ENCODE measurements around the gene CEP41. TPM values are rescaled to one million over a fixed set of nuclear protein-coding genes. Genes with fewer than 3 reads are reported as not detected.

CEP41 gene
- total and polyA plus RNA-seq, 2 of the 13 experiments (the other 11 are each of a cell fraction or from before 2014, with no cell fraction given), result 8.7 to 9.0 TPM

- H2AFZ ChIP-seq (ENCODE audit: low read length), result no peak overlapping the region
- BruUV-seq (replicated peaks), result no TSS peak
- H3K9me3 ChIP-seq (ENCODE audit: low read length), result no peaks in the 10 kb centered on the region
- 89% methylated on average over 2 of the region's 2 CpGs for WGBS (ENCODE audit: low lambda C conversion rate)
- FAIRE-seq, result no peak
- H3K27ac ChIP-seq (ENCODE audit: extremely low read length, insufficient read depth, low read length), result no peak overlapping the region
- H3K27me3 ChIP-seq (ENCODE audit: control insufficient read depth in 1 of 2, insufficient read depth in 2 of 2, low read length in 2 of 2), result peaks cover 2 to 4% of the 10 kb centered on the region in 2 experiments; a peak in 2 of 5 replicates
- H3K4me2 ChIP-seq (ENCODE audit: low read depth, low read length), result no peak overlapping the region
- no peak for ATAC-seq
- no peaks in the 10 kb centered on the region for H3K79me2 ChIP-seq (ENCODE audit: insufficient read depth, low read length)
- in situ Hi-C loops (cut with HindIII; ENCODE audit: extremely low pct_ligation_motif_present, low pct_unique_long_range_greater_than_20kb) (no loop called here), intact Hi-C loops (cut with micrococcal nuclease; ENCODE audit: unreplicated experiment) (no loop called here)
- H4K20me1 ChIP-seq (ENCODE audit: insufficient read depth, low read length), result no peaks in the 10 kb centered on the region
- H3K36me3 ChIP-seq (replicated peaks in 1 of 2; ENCODE audit: control insufficient read depth in 1 of 2, insufficient read depth in 2 of 2, low read length in 2 of 2), result no peaks in the 10 kb centered on the region
- no peak for DNase-seq (ENCODE audit: low spot score)
- H3K9ac ChIP-seq (ENCODE audit: insufficient read depth, low read depth, low read length), result no peak overlapping the region
- POLR2A ChIA-PET, result no interaction called here
- H3K4me3 ChIP-seq (replicated peaks in 1 of 3; ENCODE audit: insufficient read depth in 1 of 3, low read depth in 2 of 3, low read length in 3 of 3), result no peak overlapping the region
- H3K4me1 ChIP-seq (ENCODE audit: insufficient read depth, low read length), result peaks cover 15% of the 10 kb centered on the region
- CTCF ChIA-PET (ENCODE audit: low intra/inter-chr PET ratio, low total read pairs), result no interaction called here
- TF ChIP-seq MED1 (CRISPR knock-in tag; IDR thresholded peaks at IDR 0.05) (no peak), RBAK (CRISPR knock-in tag; IDR thresholded peaks at IDR 0.05) (no peak), SMAD9 (CRISPR knock-in tag; IDR thresholded peaks at IDR 0.05) (no peak), TFE3 (CRISPR knock-in tag; IDR thresholded peaks at IDR 0.05) (no peak), SAP130 (CRISPR knock-in tag; IDR thresholded peaks at IDR 0.05; ENCODE audit: low read depth) (no peak), ZNF839 (CRISPR knock-in tag; IDR thresholded peaks at IDR 0.05; ENCODE audit: borderline replicate concordance) (no peak)
- TF ChIP-seq, protein P1, sequence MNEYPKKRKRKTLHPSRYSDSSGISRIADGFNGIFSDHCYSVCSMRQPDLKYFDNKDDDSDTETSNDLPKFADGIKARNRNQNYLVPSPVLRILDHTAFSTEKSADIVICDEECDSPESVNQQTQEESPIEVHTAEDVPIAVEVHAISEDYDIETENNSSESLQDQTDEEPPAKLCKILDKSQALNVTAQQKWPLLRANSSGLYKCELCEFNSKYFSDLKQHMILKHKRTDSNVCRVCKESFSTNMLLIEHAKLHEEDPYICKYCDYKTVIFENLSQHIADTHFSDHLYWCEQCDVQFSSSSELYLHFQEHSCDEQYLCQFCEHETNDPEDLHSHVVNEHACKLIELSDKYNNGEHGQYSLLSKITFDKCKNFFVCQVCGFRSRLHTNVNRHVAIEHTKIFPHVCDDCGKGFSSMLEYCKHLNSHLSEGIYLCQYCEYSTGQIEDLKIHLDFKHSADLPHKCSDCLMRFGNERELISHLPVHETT (CRISPR knock-in tag; conservative IDR thresholded peaks at IDR 0.05), result no peak
These were observed 52.1 kb downstream of the CEP41 start for GRCh38 chr7:130388671-130389070.

All from HepG2 (cell line).